Measurements from ENCODE around the gene PUM2.

DNA sequence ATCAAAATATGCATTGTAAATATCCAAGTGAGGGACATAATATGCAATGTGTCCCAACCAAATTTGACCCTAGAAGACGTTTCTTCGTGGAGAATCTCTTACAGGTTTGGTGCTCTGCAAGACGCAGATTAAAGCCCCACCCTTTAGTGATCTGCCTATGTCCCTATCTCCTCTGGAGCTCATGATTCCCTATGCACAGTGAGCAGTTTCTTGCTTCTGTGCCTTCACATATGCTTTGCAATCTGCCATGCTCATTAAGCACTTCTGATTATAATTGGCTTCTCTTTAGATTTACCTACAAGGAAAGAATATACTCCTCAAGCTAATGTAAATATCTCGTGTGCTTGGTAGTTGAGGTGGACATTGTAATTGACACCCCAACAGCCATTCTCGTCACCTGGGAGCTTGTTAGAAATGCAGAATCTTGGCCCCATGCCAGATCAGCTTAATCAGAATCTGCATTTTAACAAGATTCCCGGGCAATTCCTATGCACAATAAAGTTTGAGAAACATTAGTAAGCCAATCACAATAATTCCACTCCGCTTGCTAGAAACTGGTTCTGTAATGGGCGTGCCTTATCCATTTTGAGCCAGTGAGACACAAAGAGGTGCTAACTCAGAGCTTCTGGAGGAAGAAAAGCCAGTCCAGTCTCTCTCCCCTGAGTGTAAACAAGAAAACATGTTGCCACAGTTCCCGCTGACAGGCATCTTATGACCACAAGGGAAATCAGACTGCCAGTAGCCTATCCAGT is 2.8 kb upstream of the PUM2 start:
- TF ChIP-seq CTCF (IDR thresholded peaks at IDR 0.05) (no peak), JAZF1 (CRISPR knock-in tag; IDR thresholded peaks at IDR 0.05) (no peak), ESRRA (CRISPR knock-in tag; IDR thresholded peaks at IDR 0.05; ENCODE audit: borderline replicate concordance) (no peak), E2F5 (CRISPR knock-in tag; IDR thresholded peaks at IDR 0.05) (no peak), SP1 (CRISPR knock-in tag; conservative IDR thresholded peaks at IDR 0.05) (no peak), FOXP1 (CRISPR knock-in tag; IDR thresholded peaks at IDR 0.05; ENCODE audit: borderline replicate concordance) (no peak), TEAD4 (CRISPR knock-in tag; IDR thresholded peaks at IDR 0.05) (no peak), NFYB (CRISPR knock-in tag; conservative IDR thresholded peaks at IDR 0.05; ENCODE audit: low read depth) (no peak), TCF7 (CRISPR knock-in tag; IDR thresholded peaks at IDR 0.05; ENCODE audit: low read depth) (no peak), ZNF423 (CRISPR knock-in tag; IDR thresholded peaks at IDR 0.05) (no peak)
